Measurements from ENCODE around the gene RAPGEF1. TPM values are rescaled to one million over a fixed set of nuclear protein-coding genes. Genes with fewer than 3 reads are reported as not detected.

RAPGEF1 gene
- total RNA-seq, 2 donors from 2014 or later: 59.7 to 73.0 TPM

DNA sequence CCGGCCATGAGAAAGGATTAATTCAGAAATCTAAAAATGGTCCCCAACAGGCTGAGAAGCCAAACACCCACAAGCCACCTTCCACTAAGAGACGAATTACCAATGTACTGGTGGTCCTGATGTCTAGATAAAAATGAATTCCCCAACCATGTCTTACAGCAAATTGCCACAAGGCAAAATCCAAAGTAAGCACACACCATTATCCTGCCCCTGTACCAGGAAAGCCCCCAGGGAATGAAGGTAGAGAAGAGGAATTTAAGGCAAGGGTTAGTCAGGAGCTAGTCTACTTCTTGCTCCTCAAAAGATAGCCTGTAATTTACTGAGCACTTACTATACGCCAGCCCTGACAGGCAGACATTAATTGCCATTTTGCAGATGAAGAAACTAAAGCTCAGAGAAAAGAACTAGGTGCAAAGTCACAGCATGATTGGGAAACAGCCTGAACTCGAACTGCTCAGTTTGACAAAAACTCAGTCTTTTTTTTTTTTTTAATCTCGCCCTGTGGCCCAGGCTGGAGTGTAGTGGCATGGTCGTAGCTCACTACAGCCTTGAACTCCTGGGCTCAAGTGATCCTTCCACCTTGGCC, 64.3 kb downstream of the RAPGEF1 start:
- H3K36me3 ChIP-seq: no peaks in the 10 kb centered on the region
- DNase-seq (ENCODE audit: low spot score) (no peak), ATAC-seq (ENCODE audit: insufficient number of reproducible peaks, low FRiP score, low read depth) (no peak)
- peak overlapping the region; percentile 26 for H3K4me3 ChIP-seq
- no peaks in the 10 kb centered on the region for H3K27me3 ChIP-seq (replicated peaks; ENCODE audit: insufficient read depth)
- H3K4me1 ChIP-seq (ENCODE audit: control insufficient read depth in 1 of 2, low read depth in 2 of 2): peaks cover 85 to 99% of the 10 kb centered on the region in 2 donors
- no peak for TF ChIP-seq CTCF (IDR thresholded peaks at IDR 0.05)
- H3K9me3 ChIP-seq: no peaks in the 10 kb centered on the region
- peak overlapping the region; percentile 96 for H3K27ac ChIP-seq

DNA sequence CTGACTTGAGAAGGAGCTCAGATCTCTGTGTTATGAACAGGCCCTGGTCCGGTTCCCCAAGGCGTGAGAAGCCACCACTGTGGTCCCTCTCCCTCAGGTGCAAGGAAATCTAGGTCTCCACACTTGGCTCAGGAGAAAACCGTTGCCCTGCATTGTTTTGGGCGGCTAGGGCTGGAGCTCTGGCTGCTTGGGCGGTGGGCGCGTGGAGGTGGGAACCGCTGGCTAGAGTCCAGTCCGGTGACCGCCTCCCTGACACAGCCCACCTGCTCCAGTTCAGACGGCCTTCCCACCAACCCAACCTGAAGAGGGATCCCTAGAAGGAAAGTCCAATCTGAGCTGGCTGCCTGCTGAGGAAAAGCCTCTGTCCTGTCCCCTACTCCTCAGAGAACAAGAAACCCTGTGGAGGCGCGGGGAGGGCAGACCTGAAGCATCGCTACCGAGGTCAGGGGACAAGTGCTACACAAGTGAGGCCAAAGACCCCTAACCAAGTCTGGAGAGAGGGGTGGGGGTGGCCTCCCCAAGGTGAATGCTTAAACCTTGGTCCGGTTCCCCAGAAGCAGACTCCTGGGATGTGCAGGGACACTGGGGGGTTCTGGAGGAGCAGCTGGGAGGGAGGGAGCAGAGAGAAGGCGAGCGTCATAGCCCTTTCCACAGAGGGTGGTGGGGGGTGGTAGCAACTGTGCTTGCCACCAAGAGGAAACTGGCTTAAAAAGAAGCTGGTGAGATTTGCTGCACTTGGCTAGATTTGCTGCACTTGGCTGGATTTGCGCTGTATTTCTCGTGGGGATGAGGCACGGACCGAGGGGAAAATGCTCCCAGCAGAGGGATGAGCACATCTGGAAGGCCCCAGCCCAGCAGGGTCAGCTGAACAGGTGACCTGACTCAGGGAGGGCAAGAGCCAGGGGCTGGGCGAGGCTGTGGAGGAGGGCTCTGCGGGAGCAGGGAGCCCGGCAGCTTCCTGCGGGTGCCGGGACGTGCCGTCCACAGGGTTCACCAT, 65.2 kb downstream of the RAPGEF1 start:
- ATAC-seq (ENCODE audit: insufficient number of reproducible peaks, low FRiP score, low read depth) (no peak), DNase-seq (ENCODE audit: low spot score) (no peak)
- no peak for TF ChIP-seq CTCF (IDR thresholded peaks at IDR 0.05)
- Histone ChIP-seq H3K4me1 (ENCODE audit: control insufficient read depth in 1 of 2, low read depth in 2 of 2) (peaks cover 81 to 99% of the 10 kb centered on the region in 2 donors), H3K27me3 (replicated peaks; ENCODE audit: insufficient read depth) (no peaks in the 10 kb centered on the region), H3K36me3 (no peaks in the 10 kb centered on the region), H3K27ac (peak overlapping the region; percentile 96), H3K4me3 (peak overlapping the region; percentile 26), H3K9me3 (no peaks in the 10 kb centered on the region)

- no peak for TF ChIP-seq CTCF (IDR thresholded peaks at IDR 0.05)
- no peaks in the 10 kb centered on the region for H3K36me3 ChIP-seq
- no peak for ATAC-seq (ENCODE audit: insufficient number of reproducible peaks, low FRiP score, low read depth)
- no peak for DNase-seq (ENCODE audit: low spot score)
- no peaks in the 10 kb centered on the region for H3K27me3 ChIP-seq (replicated peaks; ENCODE audit: insufficient read depth)
- peaks cover 80 to 99% of the 10 kb centered on the region in 2 donors for H3K4me1 ChIP-seq (ENCODE audit: control insufficient read depth in 1 of 2, low read depth in 2 of 2)
- peak overlapping the region; percentile 96 for H3K27ac ChIP-seq
- H3K4me3 ChIP-seq: no peak overlapping the region
- H3K9me3 ChIP-seq: no peaks in the 10 kb centered on the region
Observed at GRCh38 chr9:131673531-131673930, 66.3 kb downstream of the RAPGEF1 start.

GRCh38 chr9:131673068-131673467, 66.8 kb downstream of the RAPGEF1 start:
- no peaks in the 10 kb centered on the region for H3K36me3 ChIP-seq
- peaks cover 82 to 99% of the 10 kb centered on the region in 2 donors for H3K4me1 ChIP-seq (ENCODE audit: control insufficient read depth in 1 of 2, low read depth in 2 of 2)
- no peak overlapping the region for H3K4me3 ChIP-seq
- no peak for ATAC-seq (ENCODE audit: insufficient number of reproducible peaks, low FRiP score, low read depth)
- no peaks in the 10 kb centered on the region for H3K27me3 ChIP-seq (replicated peaks; ENCODE audit: insufficient read depth)
- no peak for DNase-seq (ENCODE audit: low spot score)
- TF ChIP-seq CTCF (IDR thresholded peaks at IDR 0.05): no peak
- H3K27ac ChIP-seq: peak overlapping the region; percentile 96
- H3K9me3 ChIP-seq: no peaks in the 10 kb centered on the region

DNA sequence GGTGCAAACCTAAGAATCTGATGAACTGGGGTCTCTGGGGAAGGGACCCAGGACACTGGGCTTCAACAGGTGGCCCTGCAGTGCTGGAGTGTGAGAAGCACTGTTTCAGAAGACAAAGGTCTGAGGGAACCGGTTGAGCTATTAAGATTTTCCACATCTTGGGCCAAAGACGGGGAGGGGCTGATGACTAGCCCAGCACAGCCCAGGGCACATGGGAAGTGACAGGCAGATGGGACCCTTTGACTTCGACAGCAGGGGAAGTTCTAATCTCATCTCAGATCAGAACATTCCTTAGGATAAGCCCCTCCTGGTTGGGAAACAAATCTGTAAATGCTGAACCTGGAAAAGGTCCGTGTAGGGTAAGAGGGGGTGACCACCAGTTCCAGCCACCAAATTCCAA, 67.4 kb downstream of the RAPGEF1 start:
- Histone ChIP-seq H3K27ac (peak overlapping the region; percentile 96), H3K4me3 (no peak overlapping the region), H3K4me1 (ENCODE audit: control insufficient read depth in 1 of 2, low read depth in 2 of 2) (peaks cover 83 to 99% of the 10 kb centered on the region in 2 donors), H3K9me3 (no peaks in the 10 kb centered on the region), H3K36me3 (no peaks in the 10 kb centered on the region), H3K27me3 (replicated peaks; ENCODE audit: insufficient read depth) (no peaks in the 10 kb centered on the region)
- no peak for DNase-seq (ENCODE audit: low spot score)
- no peak for ATAC-seq (ENCODE audit: insufficient number of reproducible peaks, low FRiP score, low read depth)
- TF ChIP-seq CTCF (IDR thresholded peaks at IDR 0.05): no peak

Data from thoracic aorta (tissue), 2 donors.